RPMI7951 (cell line): ENCODE results near the gene NNMT. TPM values are rescaled to one million over a fixed set of nuclear protein-coding genes. Genes with fewer than 3 reads are reported as not detected.

Experiments used
- DNase-seq: peaks from one replicate; pipeline ENCODE4 v3.0.0-alpha.2; 2012; ENCODE audit warnings: low read depth
- total RNA-seq: library from RNA; depleted of rRNA; stranded (reverse); fragments of >200 nt; shearing (Covaris generic); gene quantifications from 2 replicates; pipeline ENCODE4 v1.2.3, GENCODE V29; 2014; rRNA removed

Gene NNMT
- total RNA-seq, 1 experiment from 2014 or later, result 344 TPM

DNA sequence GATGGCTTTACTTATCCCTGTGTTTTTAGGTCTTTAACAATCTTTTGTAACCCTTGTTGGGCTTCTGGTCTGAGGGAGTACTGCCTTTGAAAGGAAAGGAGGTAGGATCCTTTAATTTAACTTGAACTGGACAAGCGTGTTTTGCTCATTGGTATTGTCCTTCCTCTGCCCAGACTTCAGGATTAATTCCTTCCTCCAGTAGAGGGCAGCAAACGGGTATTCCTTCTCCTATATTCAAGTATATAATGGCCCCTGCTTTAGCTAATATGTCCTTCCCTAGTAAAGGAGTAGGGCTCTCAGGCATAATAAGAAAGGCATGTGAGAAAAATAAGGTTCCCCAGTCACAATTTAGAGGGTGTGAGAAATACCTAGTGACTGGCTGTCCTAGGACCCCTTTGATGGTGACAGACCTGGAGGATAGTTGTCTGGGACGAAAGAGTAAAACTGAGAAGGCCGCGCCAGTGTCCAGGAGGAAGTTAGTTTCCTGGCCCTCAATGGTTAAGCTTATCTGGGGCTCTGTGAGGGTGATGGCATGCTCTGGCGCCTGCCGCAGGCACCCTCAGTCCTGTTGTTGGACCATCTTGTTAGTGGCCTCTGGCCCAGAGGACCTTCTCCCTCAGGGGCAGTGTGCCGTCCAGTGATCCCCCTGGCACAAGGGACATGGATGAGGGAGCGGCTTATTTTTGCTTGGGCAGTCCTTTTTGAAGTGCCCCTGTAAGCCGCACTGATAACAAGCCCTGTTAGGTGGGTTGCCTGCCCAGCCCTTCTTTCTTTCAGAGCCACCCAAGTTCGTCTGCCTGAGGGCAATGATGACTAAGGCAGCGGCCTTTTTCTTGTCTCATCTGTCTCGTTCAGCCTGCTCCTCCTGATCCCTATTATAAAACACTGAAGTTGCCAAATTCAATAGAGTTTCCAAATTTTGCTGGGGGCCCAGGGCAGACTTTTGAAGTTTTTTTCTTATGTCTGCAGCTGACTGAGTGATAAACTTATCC lies 52.3 kb downstream of the NNMT start:
- peak; percentile 85 for DNase-seq

GRCh38 chr11:114350022-114350421 lies 53.8 kb downstream of the NNMT start:
- DNase-seq, result no peak

- peak; percentile 14 for DNase-seq
These were observed 57.2 kb downstream of the NNMT start for GRCh38 chr11:114353443-114353842.

- peak; percentile 80 for DNase-seq
These were observed 57.9 kb downstream of the NNMT start for GRCh38 chr11:114354076-114354475.

DNA sequence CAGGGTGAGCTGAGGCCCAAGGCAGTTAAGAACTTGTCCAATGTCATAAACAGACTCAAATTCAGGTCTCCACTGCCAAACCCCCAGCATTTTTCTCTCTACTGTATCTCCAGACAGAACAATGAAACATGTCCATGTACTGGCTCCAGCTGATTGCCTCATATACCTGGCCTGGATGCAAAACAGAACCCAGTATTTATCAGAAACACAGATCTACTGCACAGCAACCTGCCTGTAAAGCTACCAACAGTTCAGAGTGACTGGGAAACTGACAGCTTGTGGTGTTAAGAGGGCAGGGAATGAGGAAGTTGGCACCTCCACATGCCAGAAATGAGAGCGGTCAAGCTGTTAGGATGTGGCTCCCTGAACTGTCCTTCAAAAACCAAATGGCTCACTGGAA lies 62.5 kb downstream of the NNMT start:
- DNase-seq, result no peak

- no peak for DNase-seq
These were observed 63.1 kb downstream of the NNMT start for GRCh38 chr11:114359342-114359741.

DNA sequence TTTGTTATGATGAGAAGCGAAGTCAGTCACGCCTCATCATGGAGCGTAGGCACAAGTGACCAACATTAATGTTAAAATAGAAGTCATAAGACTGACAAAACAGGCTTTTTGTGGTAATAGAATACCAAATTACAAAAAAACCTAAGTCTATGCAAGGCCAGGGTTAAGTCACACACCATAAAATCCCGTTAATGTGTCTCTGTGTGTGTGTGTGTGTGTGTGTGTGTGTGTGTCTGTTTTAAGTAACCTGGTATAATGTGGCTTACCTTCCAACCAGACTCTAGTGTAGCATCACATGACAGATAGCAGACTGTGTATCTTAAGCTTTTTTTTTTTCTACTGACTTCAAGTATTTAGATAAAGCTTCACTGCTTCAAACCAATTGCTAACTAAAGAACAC lies 66.1 kb downstream of the NNMT start:
- DNase-seq, result no peak

- DNase-seq, result no peak
These were observed 66.8 kb downstream of the NNMT start for GRCh38 chr11:114362958-114363357.

Other genes starting within 250 kb of the NNMT start
- gene ZBTB16, start 236.7 kb upstream of the NNMT start, total RNA-seq, result not detected in 2 replicates
- gene C11orf71, start 104.1 kb downstream of the NNMT start, total RNA-seq, result 5.0 and 6.2 TPM in 2 replicates
- 45.5 and 53.9 TPM in 2 replicates for gene RBM7, start 104.3 kb downstream of the NNMT start, total RNA-seq
- gene REXO2, start 143.1 kb downstream of the NNMT start, total RNA-seq, result 331 and 366 TPM in 2 replicates